GM18519 (cell line): Measurements from ENCODE around the gene GCDH.
"Not testable (repeated sequence)": the region's sequence is repeated elsewhere in the genome, so short reads cannot be mapped to it uniquely, and the experiment has no call there.

Experiments
- ATAC-seq: cut with Tn5 transposase; IDR thresholded peaks from one replicate; pipeline ENCODE4 v1.9.1; 2021; ENCODE audit warnings: mild to moderate bottlenecking, moderate library complexity; ENCODE audit not compliant: unreplicated experiment, low FRiP score

Gene GCDH

DNA sequence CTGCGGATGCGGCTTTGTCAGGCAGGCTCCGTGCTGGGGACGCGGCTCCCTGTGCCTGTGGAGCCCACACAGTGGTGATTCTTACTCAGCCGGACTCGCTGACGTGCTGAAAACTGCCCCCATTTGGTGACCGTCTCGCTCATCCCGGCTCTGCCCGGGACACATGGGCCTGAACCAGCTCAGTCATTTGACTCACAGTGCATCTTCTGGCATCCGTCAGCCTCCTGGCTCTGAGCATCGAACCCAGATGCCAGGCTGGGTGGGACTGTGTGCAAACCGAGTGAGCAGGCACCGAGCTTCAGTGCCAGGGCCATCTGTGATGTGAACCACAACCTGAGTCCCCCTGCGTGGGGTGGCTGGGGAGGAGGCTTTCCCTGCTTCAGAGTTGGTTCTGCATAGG, 5.5 kb downstream of the GCDH start:
- no peak for ATAC-seq

DNA sequence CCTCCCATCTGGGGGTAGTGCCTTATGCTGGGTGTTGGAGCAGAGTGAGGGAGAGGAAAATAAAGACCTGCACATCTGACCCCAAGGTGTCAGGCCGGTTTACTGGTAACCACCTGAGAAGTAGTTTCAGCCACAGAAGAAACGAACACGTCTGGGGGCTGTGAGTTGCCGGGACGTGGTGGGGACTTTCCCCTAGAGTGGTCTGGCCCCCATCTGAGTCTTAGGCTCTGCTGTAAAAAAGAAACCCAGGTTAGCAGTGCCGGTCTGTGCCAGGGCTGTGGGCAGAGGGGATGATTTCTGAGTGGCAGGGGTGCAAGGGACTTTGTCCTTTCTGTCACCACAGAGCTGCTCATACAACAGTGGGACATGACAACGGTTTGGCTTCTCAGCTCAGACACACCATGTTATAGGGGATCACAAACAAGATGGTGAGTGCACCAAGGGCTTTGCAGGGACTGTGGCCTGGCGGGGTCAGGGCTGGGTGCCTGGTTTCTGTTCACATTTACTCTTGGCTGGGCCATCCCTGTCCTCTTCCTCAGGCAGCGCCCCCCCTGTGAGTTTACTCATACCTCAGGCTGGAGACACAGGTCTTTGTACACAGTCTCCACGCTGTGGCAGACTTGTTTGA, 9.0 kb downstream of the GCDH start:
- ATAC-seq: no peak

DNA sequence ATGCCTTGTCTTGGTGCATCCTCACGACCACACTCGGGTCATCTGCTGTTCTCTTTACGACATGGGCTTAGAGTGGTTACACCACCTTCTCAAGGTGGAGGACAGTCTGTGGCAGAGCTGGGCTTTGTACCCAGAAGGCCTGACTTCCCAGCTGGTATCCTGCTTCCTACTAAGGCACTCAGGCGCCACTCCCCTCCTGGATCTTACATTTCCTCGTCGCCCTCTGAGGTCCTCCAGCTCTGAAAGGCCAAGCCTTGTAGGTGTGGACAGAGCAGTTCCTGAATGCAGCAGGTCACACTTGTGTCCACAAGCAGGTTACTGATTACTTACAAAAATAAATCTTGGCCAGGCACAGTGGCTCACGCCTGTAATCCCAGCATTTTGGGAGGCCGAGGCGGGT, 16.2 kb downstream of the GCDH start:
- no peak for ATAC-seq

DNA sequence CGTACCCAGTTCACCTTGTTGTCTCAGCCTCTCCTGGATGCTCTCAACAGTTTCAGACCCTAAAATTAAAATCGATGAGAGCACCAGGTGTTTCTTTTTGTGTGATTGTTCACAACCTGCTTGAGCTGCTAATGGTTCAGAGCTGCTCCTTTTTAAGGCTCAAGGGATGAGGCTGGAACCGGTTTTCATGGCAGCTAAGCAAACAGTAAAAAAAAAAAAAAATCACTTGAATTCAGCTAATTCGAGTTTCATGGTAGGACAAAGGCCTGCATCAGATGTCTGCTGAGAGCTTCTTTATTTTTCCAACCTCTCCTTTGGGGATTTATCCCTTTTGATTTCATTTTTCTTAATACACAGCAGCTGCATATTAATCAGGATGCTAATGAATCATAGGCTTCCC, 21.6 kb downstream of the GCDH start:
- ATAC-seq: no peak

DNA sequence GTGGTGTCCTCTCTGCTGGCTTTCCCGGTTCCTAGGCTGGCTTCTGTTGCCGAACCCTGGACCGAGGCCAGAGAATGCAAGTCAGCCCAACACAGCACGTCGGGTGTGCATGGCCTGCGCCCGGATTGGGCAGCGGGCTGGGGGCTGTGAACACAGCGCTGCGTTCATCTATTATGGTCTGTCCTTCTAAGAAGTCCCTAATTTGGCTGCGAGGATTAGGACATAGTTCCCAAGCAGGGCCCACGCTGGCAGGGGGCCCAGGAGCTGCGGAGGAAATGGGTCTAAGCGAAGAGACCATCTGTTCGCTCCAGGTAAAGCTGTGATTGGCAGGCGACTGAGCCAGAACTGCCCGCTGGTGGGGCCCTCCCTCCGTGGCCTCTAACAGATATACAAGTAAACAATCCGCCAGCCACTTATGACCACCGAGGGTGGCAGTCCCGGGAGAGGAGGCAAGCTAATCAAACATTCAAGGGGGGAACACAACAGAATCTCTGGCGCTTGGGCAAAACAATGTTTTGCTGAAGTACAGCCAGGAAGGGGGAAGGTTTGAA, 22.1 kb downstream of the GCDH start:
- ATAC-seq: no peak

DNA sequence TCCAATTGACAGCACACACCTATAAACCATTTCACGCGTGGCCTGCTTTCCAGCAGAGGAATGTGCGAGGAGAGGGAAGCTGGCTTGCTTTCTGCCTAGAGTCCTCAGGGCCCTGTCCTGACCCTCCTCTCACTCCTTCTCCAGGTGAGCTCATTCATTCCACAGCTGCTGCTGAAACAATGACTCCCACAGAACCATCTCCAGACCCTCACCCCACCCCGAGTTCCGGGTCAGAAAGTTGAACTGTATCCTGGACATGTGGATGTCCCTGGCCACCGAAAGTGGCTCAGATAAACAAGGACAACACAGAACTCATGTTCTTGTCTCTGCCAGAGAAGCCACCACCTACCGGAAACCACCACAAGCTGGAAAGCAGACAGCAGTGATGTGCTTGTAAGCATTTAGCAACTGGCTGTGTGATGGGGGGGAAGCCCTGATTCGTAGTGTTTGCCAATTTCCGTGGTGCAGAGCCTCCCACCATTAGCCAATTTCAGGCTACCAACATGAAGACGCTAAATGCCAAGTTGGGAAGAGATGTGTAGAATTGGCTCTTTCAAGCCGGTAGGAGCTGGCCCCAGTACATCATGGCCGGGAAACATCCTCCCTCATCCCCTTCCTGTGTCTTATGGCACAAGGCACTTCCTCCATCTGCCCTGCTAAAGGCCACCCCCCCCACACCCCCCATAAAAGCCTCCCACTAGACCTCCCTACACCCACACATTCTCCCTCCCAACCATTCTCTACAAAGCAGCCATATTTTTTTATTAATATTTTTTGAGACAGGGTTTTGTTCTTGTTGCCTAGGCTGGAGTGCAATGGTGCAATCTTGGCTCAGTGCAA, 23.1 kb downstream of the GCDH start:
- ATAC-seq: no peak

DNA sequence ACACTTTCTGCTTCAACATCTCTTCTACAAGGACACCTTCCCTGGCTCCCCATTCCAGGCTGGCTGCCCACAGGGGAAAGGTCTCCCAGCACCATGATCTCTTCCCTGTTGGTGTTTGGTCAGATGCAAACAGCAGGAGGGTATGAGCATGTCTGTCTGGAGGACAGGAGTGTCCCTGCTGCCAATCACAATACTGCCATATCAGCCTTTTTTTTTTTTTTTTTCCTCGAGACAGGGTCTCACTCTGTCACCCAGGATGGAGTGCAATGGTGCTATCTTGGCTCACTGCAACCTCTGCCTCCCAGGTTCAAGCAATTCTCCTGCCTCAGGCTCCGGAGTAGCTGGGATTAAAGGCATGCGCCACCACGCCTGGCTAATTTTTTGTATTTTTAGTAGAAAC, 24.9 kb downstream of the GCDH start:
- not testable (repeated sequence) for ATAC-seq

DNA sequence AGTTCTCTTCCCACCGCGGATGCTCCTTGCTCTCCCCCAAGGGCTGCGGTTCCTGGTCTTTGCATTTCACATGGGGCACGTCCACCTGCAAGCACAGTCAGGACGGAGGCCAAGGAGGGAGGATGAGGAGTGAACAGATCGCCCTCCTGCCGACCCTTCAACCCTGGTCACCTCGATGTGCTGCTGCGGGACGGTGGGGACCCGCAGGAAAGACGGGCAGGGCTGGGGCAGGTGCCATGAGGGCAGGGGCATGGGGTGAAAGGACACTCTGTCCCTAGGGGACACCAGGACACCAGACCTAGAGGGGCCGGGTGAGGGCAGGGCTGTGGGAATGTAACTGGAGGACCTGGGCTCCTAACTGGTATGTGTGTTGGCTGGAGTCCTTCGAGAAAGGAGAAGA, 27.3 kb downstream of the GCDH start:
- no peak for ATAC-seq

DNA sequence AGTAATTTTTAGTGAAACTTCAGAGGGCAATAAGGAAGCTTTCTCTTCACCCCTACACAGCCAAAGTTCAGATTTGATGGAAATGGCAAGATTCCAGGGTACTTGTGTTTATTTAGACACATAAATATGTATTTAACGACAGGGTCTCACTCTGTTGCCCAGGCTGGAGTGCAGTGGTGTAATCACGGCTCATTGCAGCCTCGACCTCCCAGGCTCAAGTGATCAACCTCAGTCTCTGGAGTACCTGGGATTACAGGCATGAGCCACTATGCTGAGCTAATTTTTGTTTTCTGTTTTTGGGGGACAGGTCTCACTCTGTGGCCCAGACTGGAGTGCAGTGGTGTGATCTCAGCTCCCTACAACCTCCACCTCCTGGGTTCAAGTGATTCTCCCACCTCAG, 30.1 kb downstream of the GCDH start:
- ATAC-seq: no peak

DNA sequence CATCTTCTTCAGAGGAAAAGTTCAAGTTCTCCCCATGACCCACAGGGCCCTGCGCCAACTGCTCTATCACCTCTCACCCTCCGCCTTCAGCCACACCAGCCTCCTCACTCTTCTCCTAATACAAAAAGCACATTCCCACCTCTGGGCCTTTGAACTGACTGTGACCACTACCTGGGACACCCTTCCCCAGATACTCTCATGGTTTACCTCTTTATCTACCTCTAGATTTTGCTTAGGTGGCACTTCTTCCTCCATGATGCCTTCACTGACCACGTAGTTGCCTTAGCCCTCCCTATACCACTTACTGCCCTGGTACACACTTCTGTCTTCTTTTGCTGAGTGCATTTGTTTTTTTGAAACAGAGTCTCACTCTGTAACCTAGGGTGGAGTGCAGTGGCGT, 32.0 kb downstream of the GCDH start:
- no peak for ATAC-seq

DNA sequence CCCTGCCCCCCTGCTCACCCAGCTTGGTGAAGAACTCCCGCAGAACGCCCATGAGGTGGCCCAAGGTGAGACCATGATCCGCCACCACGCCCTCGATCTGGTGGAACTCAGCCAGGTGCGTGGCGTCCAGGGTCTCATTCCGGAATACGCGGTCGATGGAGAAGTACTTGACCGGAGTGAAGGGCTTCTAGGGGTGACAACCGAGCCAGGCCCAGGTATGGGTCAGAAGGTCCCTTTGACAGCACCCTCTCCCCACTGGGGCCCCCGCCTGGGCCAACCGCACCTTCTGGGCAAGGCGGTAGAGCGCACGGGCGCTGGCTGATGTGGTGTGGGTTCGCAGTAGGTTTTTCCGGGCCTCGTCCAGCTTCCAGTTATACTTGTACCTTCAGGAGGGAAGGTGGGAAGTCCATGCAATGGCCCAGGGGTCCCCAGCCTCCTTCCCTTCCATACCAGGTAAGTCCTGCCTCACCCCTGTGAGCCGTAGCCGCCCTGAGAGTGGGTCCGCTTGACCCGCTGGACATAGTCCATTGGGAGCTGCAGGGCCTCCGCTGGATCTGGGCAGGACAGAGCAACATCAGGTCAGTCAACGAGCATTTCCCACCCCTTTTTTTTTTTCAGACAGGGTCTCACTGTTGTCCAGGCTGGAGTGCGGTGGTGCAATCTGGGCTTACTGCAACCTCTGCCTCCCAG, 33.8 kb downstream of the GCDH start:
- no peak for ATAC-seq

DNA sequence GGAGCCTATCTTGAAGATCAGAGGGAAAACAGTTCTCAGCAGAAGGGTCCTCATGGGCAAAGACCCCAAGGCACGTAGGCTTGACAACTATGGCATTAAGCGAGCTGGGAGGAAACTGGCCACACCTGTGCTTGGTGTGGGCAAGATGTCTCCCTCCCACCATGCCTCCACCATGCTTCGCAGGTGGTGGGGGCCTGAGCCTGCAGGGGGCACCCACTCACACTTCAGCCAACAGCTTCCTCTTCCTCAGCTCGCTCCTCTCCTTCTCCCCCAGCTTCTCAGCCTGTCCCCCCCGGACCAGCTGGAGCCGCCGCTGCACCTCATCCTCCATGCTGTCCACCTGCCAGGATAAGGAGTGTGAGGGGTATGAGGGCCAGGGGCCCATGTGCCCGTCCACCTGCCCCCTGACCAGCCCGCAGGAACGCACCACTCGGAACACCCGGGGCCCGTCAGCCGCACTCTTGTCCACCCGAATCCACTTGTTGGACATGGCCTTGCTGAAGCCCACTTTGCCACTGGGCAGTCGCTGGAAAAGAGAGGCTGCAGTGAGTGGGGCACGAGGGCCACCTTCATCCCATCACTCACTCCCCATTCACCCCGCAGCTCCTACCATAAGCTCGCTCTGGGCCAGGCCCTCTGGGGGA, 39.2 kb downstream of the GCDH start:
- no peak for ATAC-seq

DNA sequence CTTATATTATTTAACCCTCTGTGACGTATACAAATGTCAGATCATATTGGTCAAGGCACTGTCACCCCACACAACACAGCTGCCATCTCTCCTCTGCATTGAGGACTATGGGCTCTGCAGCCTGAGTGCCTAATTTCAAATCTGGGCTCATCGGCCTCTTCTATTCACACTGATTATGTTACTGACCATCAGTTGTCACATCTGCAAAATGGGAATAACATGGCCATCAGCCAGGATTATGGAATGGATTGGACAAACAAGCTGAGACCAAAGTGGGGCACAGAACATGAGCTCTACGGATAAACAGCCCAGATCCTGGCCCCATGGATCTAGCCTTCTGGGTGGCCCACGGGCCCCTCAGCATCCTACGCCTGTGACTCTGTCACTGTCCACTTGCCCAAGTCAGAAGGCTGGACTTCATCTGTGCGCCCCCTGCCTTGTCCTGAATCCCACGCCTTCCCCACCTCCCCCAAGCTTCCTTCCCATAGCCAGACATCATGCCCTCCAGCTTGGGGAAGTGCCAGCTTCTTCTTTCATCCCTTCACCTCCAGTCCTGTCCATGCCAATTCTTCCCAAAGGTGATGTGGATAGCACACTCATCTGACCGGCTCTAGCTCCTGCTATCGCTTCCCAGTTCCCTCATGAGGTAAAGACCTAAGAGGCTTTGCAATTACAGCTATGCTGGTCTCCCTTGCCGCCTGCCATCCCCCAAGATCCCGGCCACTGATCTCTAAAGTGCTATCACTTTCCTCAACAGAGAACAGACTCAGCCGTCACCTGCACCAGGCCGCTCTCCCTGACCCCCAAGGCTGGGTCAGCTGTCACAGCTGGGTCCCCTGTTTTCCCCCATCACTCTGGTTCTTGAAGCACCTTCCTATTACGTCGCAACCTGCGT, 41.7 kb downstream of the GCDH start:
- ATAC-seq: no peak

DNA sequence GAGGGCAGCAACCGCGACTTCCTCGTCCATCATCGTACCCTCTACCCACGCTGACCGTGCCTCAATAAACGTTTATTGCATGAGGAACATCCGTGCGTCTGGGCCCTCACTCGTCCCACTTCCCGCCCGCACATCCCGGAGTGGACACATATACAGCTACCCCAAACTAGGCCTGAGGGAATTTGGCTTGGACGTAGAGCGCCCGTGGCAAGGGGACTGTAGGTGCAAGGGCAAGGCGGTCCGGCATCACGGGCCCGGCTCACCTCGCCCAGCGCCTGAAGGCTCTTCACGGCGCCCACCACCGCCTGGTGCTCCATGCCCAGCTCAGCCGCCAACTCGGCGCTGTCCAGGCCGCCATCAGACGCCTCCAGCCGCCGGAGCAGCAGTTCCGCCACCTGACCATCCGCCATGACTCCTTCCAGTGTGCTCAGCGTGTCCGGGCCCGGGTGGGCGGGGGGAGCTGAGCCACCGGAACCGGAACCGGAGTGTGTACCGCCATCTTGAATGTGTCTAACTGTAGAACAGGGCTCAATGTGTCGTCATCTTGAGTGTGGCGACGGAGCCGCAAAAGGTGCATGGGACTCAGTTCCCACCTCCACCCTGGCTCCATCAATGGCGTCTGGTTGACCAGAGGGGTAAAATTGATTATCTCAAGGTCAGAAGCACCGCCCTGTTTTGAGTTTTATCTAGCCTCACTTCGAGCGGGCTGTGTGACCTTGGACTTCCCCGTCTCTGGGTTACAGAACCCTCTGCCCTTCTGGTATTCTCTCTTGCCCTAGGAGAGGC, 42.5 kb downstream of the GCDH start, which contains the start of gene FARSA:
FARSA (minus strand) TSS at position 425 of the 786 bp plus-strand sequence; CDS start at position 410, 15 bp downstream.
- ATAC-seq: no peak

DNA sequence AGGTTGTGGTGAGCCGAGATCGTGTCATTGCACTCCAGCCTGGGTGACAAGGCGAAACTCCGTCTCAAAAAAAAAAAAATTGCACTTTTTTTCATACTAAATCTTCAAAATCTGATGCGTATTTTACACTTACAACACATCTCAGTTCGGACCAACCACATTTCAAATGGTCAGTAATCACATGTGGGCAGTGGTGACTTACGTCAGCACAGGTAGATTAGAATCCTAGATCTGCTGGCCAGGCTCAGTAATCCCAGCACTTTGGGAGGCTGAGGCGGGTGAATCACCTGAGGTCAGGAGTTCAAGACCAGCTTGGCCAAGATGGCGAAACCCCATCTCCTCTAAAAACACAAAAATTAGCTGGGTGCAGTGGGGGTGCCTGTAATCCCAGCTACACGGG, 44.1 kb downstream of the GCDH start:
- no peak for ATAC-seq

DNA sequence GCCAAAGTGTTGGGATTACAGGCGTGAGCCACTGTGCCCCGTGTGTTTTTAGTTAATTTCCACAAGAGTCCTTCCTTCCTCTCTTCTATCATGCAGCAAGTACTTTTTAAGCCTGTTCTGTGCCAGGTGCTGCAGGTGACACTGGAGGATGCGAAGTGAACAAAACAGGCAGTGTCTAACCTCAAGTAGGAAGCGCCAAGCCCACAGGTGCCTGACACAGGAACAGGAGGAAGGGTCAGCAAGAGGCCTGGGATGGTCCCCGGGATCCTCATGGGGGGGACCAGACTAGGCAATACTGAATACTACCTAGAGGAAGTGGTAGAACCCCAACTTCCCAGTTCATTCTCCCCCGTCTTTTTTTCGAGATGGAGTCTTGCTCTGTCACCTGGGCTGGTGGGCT, 45.6 kb downstream of the GCDH start:
- no peak for ATAC-seq

DNA sequence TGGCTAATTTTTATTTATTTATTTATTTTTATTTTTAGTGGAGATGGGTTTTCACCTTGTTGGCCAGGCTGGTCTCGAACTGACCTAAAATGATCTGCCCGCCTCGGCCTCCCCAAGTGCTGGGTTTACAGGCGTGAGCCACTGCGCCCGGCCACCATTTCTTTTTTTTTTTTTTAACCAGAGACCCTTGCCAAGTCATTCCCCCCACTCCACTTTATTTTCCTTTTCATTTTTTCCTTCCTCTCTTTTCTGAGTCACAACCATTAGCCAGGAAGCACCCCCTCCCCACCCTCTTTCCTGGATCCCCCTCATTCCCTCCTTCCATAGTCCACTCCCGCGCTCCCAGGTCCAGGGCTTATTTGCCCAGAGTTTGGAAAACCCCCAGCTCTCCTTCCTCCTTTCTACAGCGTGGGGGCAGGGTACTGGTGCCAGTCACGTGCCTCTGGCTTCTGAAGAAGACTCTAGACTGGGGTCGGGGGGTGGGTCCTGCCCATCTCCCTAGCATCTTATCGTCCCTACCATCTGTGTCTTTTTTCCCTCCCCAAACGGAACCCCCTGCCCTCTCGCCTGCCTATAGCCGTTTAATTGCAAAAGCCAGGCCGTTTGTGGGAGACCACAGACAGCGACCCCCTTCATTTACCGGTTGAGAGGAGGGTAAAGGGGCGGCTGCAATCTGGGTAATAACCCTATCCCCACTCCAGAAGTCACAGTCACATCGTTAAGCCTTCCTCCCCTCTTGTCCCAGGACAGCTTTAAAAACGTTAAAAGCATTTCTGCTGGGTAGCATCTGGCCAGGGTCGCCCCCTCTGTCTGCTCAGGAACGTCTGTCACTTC, 46.4 kb downstream of the GCDH start:
- ATAC-seq: no peak
